ENCODE measurements around the gene RTN3.
A peak's percentile ranks its signal among the peaks of the same experiment; 100 is the strongest.

The RTN3 gene

DNA sequence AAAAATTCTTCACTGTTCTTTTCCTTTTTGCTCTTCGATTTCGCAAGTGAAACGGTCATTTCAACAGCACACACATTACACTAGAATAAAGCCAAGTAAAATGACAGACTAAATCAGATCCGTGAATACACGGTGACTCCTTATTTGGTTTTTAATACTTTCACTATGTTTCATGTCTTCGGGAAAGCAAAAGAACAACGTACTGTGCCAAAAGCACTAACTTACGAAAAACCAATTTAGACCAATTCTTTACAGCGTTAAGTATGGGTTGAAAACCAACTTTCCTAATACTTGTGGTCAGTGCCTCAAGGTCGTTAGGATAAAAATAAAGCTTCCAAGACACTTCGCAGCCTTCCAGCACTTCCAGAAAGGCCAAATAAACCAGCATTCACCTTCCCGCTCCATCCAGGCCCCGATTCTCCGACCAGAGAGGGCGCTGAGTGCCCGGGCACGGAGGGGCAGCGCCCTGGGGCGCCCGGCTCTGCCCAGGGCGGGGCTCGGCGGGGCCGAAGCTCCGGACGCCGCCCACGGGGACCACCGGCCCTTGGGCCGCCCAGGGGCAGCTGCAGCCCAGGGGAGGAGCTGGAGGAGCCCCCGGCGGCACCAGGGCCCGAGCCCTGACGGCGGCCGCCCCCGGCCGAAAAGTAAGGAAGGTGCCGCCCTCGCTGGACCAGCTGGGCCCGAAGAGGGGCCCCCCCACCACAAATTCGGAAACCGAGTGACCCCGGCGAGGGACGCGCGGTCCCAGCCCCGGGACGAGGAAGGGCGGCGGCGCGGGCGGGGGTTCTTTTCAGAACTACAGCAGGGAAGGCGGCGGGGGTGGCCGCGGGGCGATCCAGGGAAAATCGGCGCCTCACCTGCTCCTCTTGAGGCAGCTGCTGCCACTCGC is 10.6 kb upstream of the RTN3 start:
- in situ Hi-C loops (cut with MboI; ENCODE audit: low sequenced_read_pairs, unreplicated experiment), result no loop called here
- TF ChIP-seq, protein P1, sequence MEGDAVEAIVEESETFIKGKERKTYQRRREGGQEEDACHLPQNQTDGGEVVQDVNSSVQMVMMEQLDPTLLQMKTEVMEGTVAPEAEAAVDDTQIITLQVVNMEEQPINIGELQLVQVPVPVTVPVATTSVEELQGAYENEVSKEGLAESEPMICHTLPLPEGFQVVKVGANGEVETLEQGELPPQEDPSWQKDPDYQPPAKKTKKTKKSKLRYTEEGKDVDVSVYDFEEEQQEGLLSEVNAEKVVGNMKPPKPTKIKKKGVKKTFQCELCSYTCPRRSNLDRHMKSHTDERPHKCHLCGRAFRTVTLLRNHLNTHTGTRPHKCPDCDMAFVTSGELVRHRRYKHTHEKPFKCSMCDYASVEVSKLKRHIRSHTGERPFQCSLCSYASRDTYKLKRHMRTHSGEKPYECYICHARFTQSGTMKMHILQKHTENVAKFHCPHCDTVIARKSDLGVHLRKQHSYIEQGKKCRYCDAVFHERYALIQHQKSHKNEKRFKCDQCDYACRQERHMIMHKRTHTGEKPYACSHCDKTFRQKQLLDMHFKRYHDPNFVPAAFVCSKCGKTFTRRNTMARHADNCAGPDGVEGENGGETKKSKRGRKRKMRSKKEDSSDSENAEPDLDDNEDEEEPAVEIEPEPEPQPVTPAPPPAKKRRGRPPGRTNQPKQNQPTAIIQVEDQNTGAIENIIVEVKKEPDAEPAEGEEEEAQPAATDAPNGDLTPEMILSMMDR (IDR thresholded peaks at IDR 0.05; ENCODE audit: borderline replicate concordance, control extremely low read depth, extremely low read depth, insufficient read depth, missing control alignments), result peak; percentile 57
- DNase-seq (ENCODE audit: low spot score), result peak; percentile 67

DNA sequence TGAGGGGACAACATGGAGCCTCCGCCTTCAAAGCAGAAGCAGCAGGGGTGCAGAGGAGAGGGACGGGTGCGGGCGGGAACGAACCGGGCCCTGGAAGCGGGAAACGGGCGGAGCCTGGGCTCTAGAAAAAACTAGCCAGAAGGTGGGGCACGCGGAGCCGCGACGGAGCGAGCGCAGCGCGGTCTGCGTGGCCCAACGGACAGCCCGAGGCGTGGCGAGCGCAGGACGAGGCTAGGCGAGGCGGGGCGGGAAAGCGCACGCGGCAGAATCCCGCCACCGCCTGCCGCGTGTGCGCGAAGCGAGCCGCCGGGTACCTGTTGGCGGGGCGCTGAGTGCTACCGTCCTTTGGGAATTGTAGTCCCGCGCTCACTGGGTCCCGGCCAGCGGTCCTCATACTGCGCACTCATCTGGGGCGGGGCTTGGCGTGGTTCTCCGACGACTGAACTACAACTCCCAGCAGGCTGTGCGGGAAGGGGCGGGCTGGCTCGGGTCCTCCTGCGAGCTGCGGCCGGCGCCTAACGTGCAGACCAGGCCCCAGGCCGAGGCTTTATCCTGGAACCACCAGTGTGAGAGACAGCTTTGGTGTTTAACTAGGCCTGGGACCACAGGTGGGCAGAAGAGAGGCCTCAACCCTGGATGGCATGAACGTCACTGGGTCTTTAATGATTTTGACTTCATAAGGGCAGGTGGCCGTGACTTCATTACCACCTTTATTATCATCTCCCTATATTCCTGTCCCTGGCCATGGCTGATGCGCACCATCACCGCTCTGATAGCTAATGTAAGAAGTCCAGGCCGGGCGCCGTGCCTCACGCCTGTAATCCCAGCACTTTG is 9.8 kb upstream of the RTN3 start, which contains the start of gene ATL3:
TSS of gene ATL3 (minus strand) at position 55 of the 834 bp plus-strand sequence. CDS start at position 14, 41 bp downstream.
- DNase-seq (ENCODE audit: low spot score), result peak; percentile 97
- in situ Hi-C loops (cut with MboI; ENCODE audit: low sequenced_read_pairs, unreplicated experiment), result no loop called here
- TF ChIP-seq, protein P1 (IDR thresholded peaks at IDR 0.05; ENCODE audit: borderline replicate concordance, control extremely low read depth, extremely low read depth, insufficient read depth, missing control alignments), result no peak

DNA sequence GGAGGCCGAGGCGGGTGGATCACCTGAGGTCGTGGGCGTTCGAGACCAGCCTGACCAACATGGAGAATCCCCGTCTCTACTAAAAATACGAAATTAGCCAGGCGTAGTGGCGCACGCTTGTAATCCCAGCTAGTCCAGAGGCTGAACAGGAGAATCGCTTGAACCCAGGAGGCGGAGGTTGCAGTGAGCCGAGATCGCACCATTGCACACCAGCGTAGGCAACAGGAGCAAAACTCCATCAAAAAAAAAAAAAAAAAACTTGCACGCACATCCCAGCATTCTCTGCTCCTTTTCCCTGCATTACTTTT is 9.2 kb upstream of the RTN3 start:
- in situ Hi-C loops (cut with MboI; ENCODE audit: low sequenced_read_pairs, unreplicated experiment), result no loop called here
- DNase-seq (ENCODE audit: low spot score), result no peak
- TF ChIP-seq, protein P1 (IDR thresholded peaks at IDR 0.05; ENCODE audit: borderline replicate concordance, control extremely low read depth, extremely low read depth, insufficient read depth, missing control alignments), result no peak

DNA sequence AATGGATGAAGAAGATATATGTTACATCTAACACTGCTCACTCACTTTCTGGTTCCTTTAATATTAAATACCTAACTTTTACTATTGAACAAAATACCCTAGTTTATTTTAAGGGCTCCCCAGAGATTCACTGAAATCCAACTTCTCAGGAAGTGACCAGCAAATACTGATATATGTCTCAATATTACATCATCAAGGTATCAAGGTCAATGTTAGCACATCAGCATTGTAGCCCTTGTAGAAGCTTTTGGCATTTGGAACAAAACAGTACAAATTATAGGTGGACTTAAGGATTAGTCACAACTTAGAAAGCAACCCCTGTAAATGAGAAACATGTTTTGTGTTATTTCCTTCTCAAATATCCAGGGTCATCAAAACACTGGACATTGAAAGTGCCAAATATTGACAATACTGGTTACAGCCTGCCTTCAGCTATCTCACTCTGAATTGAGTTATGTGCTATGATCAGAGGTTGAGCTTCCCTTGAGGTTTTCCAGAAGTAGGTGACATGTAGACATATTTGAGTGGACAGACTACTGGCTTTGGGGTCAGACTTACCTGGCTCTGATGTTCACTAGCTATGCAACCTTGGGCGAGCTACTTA is 8.3 kb upstream of the RTN3 start:
- in situ Hi-C loops (cut with MboI; ENCODE audit: low sequenced_read_pairs, unreplicated experiment), result no loop called here
- TF ChIP-seq, protein P1 (IDR thresholded peaks at IDR 0.05; ENCODE audit: borderline replicate concordance, control extremely low read depth, extremely low read depth, insufficient read depth, missing control alignments), result no peak
- no peak for DNase-seq (ENCODE audit: low spot score)

DNA sequence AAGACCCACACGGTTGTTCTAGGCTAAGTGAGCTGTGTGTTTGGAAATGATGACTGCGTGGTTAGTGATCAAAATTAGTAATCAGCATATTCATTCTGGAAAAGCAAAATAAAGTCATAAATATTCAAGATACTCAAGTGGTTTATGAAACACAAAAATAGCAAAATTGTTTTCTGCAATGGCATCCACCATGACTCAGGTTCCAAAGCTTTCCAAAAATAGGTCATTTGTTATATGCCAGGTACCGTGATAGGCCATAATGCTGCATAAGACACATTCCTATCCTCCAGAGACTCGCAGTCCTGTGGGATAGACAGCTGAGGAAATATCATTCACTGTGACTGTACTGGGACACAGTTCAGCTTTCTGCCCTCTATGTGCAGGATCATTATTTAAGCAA is 7.7 kb upstream of the RTN3 start:
- TF ChIP-seq, protein P1 (IDR thresholded peaks at IDR 0.05; ENCODE audit: borderline replicate concordance, control extremely low read depth, extremely low read depth, insufficient read depth, missing control alignments), result no peak
- in situ Hi-C loops (cut with MboI; ENCODE audit: low sequenced_read_pairs, unreplicated experiment), result no loop called here
- DNase-seq (ENCODE audit: low spot score), result no peak

DNA sequence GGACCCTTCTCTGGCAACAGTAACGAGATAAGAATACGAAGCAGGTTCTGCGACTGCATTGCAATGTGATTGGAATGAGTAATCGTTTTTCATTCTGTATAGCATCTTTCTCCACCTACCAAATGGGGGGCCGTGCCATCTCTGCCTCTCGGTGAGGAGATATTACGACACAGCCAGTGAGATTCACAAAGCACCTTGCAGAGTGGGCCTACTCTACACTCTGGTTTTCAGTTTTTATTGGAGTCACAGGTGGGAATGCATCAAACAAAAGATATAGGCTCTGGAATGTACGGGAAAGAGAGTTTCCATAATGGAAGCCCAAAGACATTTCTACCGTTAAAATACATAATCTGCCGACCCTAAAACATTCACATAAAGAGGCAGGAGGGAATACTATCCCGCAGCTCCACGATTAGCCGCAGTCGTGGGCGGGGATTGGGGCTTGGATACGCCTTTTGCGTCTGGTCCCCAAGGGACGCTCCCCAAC is 423 bp upstream of the RTN3 start:
- in situ Hi-C loops (cut with MboI; ENCODE audit: low sequenced_read_pairs, unreplicated experiment), result no loop called here
- TF ChIP-seq, protein P1 (IDR thresholded peaks at IDR 0.05; ENCODE audit: borderline replicate concordance, control extremely low read depth, extremely low read depth, insufficient read depth, missing control alignments), result no peak
- peak; percentile 39 for DNase-seq (ENCODE audit: low spot score)
